Measurements from ENCODE around the gene TMTC4. TPM values are rescaled to one million over a fixed set of nuclear protein-coding genes. Genes with fewer than 3 reads are reported as not detected.
A peak's percentile ranks its signal among the peaks of the same experiment; 100 is the strongest.

The TMTC4 gene
- total RNA-seq, 1 experiment from 2014 or later = 38.4 TPM

GRCh38 chr13:100658363-100658762, 16.2 kb downstream of the TMTC4 start:
- DNase-seq (ENCODE audit: low read depth in 1 of 2, low spot score in 2 of 2) = no peak
- H3K4me1 ChIP-seq (replicated peaks) = no peaks in the 10 kb centered on the region
- H3K36me3 ChIP-seq = peaks cover 40% of the 10 kb centered on the region
- no peaks in the 10 kb centered on the region for H3K9me3 ChIP-seq (replicated peaks)
- no peak overlapping the region for H3K4me3 ChIP-seq
- H3K27ac ChIP-seq = no peak overlapping the region
- H3K27me3 ChIP-seq (replicated peaks) = no peaks in the 10 kb centered on the region

- no peak overlapping the region for H3K27ac ChIP-seq
- DNase-seq (ENCODE audit: low read depth in 1 of 2, low spot score in 2 of 2) = no peak
- H3K4me1 ChIP-seq (replicated peaks) = no peaks in the 10 kb centered on the region
- H3K36me3 ChIP-seq = peaks cover 42% of the 10 kb centered on the region
- H3K27me3 ChIP-seq (replicated peaks) = no peaks in the 10 kb centered on the region
- H3K9me3 ChIP-seq (replicated peaks) = no peaks in the 10 kb centered on the region
- H3K4me3 ChIP-seq = no peak overlapping the region
Observed at GRCh38 chr13:100657881-100658315, 16.7 kb downstream of the TMTC4 start.

- Histone ChIP-seq H3K4me3 (no peak overlapping the region), H3K9me3 (replicated peaks) (no peaks in the 10 kb centered on the region), H3K4me1 (replicated peaks) (no peaks in the 10 kb centered on the region), H3K27me3 (replicated peaks) (no peaks in the 10 kb centered on the region), H3K27ac (no peak overlapping the region), H3K36me3 (peaks cover 29% of the 10 kb centered on the region)
- DNase-seq (ENCODE audit: low read depth in 1 of 2, low spot score in 2 of 2) = no peak
Observed at GRCh38 chr13:100652510-100652909, 22.1 kb downstream of the TMTC4 start.

GRCh38 chr13:100650326-100650725, 24.3 kb downstream of the TMTC4 start:
- DNase-seq (ENCODE audit: low read depth in 1 of 2, low spot score in 2 of 2) = no peak
- Histone ChIP-seq H3K36me3 (peaks cover 12% of the 10 kb centered on the region), H3K4me3 (no peak overlapping the region), H3K4me1 (replicated peaks) (no peaks in the 10 kb centered on the region), H3K27me3 (replicated peaks) (no peaks in the 10 kb centered on the region), H3K27ac (no peak overlapping the region), H3K9me3 (replicated peaks) (no peaks in the 10 kb centered on the region)

- Histone ChIP-seq H3K36me3 (peaks cover 2% of the 10 kb centered on the region), H3K27ac (no peak overlapping the region), H3K9me3 (replicated peaks) (no peaks in the 10 kb centered on the region), H3K27me3 (replicated peaks) (no peaks in the 10 kb centered on the region), H3K4me1 (replicated peaks) (no peaks in the 10 kb centered on the region), H3K4me3 (no peak overlapping the region)
- no peak for DNase-seq (ENCODE audit: low read depth in 1 of 2, low spot score in 2 of 2)
Observed at GRCh38 chr13:100648354-100648753, 26.2 kb downstream of the TMTC4 start.

- H3K36me3 ChIP-seq = 0 out of 2 replicates have a peak, but pooled peaks cover 2% of the 10 kb centered on the region
- no peak for DNase-seq (ENCODE audit: low read depth in 1 of 2, low spot score in 2 of 2)
Observed at GRCh38 chr13:100646871-100647270, 27.7 kb downstream of the TMTC4 start.

GRCh38 chr13:100646030-100646673, 28.4 kb downstream of the TMTC4 start:
- DNase-seq (ENCODE audit: low read depth in 1 of 2, low spot score in 2 of 2) = peak in 1 of 2 experiments; percentile 21
- Histone ChIP-seq H3K4me1 (replicated peaks) (no peaks in the 10 kb centered on the region), H3K4me3 (no peak overlapping the region), H3K36me3 (0 out of 2 replicates have a peak, but pooled peaks cover 4% of the 10 kb centered on the region), H3K9me3 (replicated peaks) (no peaks in the 10 kb centered on the region), H3K27ac (no peak overlapping the region), H3K27me3 (replicated peaks) (no peaks in the 10 kb centered on the region)

More at GRCh38 chr13:100646871-100647270, 27.7 kb downstream of the TMTC4 start:
- no peak overlapping the region for H3K4me3 ChIP-seq
- H3K27me3 ChIP-seq (replicated peaks) = no peaks in the 10 kb centered on the region
- H3K4me1 ChIP-seq (replicated peaks) = no peaks in the 10 kb centered on the region
- H3K9me3 ChIP-seq (replicated peaks) = no peaks in the 10 kb centered on the region
- H3K27ac ChIP-seq = no peak overlapping the region

- no peaks in the 10 kb centered on the region for H3K27me3 ChIP-seq (replicated peaks)
- H3K4me3 ChIP-seq = no peak overlapping the region
- H3K9me3 ChIP-seq (replicated peaks) = no peaks in the 10 kb centered on the region
- 0 out of 2 replicates have a peak, but pooled peaks cover 4% of the 10 kb centered on the region for H3K36me3 ChIP-seq
- no peak overlapping the region for H3K27ac ChIP-seq
- DNase-seq (ENCODE audit: low read depth in 1 of 2, low spot score in 2 of 2) = no peak
- H3K4me1 ChIP-seq (replicated peaks) = no peaks in the 10 kb centered on the region
Observed at GRCh38 chr13:100645382-100645781, 29.2 kb downstream of the TMTC4 start.

GRCh38 chr13:100644371-100644770, 30.2 kb downstream of the TMTC4 start:
- no peak overlapping the region for H3K27ac ChIP-seq
- no peak overlapping the region for H3K4me3 ChIP-seq
- H3K4me1 ChIP-seq (replicated peaks) = no peaks in the 10 kb centered on the region
- no peak for DNase-seq (ENCODE audit: low read depth in 1 of 2, low spot score in 2 of 2)
- H3K27me3 ChIP-seq (replicated peaks) = no peaks in the 10 kb centered on the region
- no peaks in the 10 kb centered on the region for H3K9me3 ChIP-seq (replicated peaks)
- 0 out of 2 replicates have a peak, but pooled peaks cover 4% of the 10 kb centered on the region for H3K36me3 ChIP-seq

- H3K4me1 ChIP-seq (replicated peaks) = peaks cover 18% of the 10 kb centered on the region
- no peak overlapping the region for H3K4me3 ChIP-seq
- H3K9me3 ChIP-seq (replicated peaks) = no peaks in the 10 kb centered on the region
- DNase-seq (ENCODE audit: low read depth in 1 of 2, low spot score in 2 of 2) = no peak
- no peaks in the 10 kb centered on the region for H3K27me3 ChIP-seq (replicated peaks)
- no peak overlapping the region for H3K27ac ChIP-seq
- H3K36me3 ChIP-seq = peaks cover 34% of the 10 kb centered on the region
Observed at GRCh38 chr13:100637796-100638195, 36.8 kb downstream of the TMTC4 start.

- Histone ChIP-seq H3K9me3 (replicated peaks) (no peaks in the 10 kb centered on the region), H3K36me3 (peaks cover 37% of the 10 kb centered on the region), H3K27ac (no peak overlapping the region), H3K4me3 (no peak overlapping the region), H3K4me1 (replicated peaks) (peaks cover 22% of the 10 kb centered on the region), H3K27me3 (replicated peaks) (no peaks in the 10 kb centered on the region)
- no peak for DNase-seq (ENCODE audit: low read depth in 1 of 2, low spot score in 2 of 2)
Observed at GRCh38 chr13:100637380-100637779, 37.2 kb downstream of the TMTC4 start.

- no peaks in the 10 kb centered on the region for H3K9me3 ChIP-seq (replicated peaks)
- H3K4me3 ChIP-seq = no peak overlapping the region
- H3K4me1 ChIP-seq (replicated peaks) = peaks cover 29% of the 10 kb centered on the region
- peaks cover 33% of the 10 kb centered on the region for H3K36me3 ChIP-seq
- H3K27me3 ChIP-seq (replicated peaks) = no peaks in the 10 kb centered on the region
- no peak for DNase-seq (ENCODE audit: low read depth in 1 of 2, low spot score in 2 of 2)
- H3K27ac ChIP-seq = no peak overlapping the region
Observed at GRCh38 chr13:100636441-100636840, 38.2 kb downstream of the TMTC4 start.

- Histone ChIP-seq H3K9me3 (replicated peaks) (no peaks in the 10 kb centered on the region), H3K27ac (no peak overlapping the region), H3K4me1 (replicated peaks) (peaks cover 33% of the 10 kb centered on the region), H3K4me3 (no peak overlapping the region), H3K27me3 (replicated peaks) (no peaks in the 10 kb centered on the region), H3K36me3 (peaks cover 33% of the 10 kb centered on the region)
- no peak for DNase-seq (ENCODE audit: low read depth in 1 of 2, low spot score in 2 of 2)
Observed at GRCh38 chr13:100636004-100636403, 38.6 kb downstream of the TMTC4 start.

- Histone ChIP-seq H3K36me3 (peaks cover 38% of the 10 kb centered on the region), H3K9me3 (replicated peaks) (no peaks in the 10 kb centered on the region), H3K27ac (no peak overlapping the region), H3K4me3 (no peak overlapping the region), H3K4me1 (replicated peaks) (peaks cover 44% of the 10 kb centered on the region), H3K27me3 (replicated peaks) (no peaks in the 10 kb centered on the region)
- DNase-seq (ENCODE audit: low read depth in 1 of 2, low spot score in 2 of 2) = no peak
Observed at GRCh38 chr13:100634696-100635095, 39.9 kb downstream of the TMTC4 start.

GRCh38 chr13:100633461-100633860, 41.1 kb downstream of the TMTC4 start:
- Histone ChIP-seq H3K27ac (peak overlapping the region; percentile 70), H3K4me1 (replicated peaks) (peaks cover 44% of the 10 kb centered on the region), H3K36me3 (peaks cover 50% of the 10 kb centered on the region), H3K9me3 (replicated peaks) (no peaks in the 10 kb centered on the region), H3K27me3 (replicated peaks) (no peaks in the 10 kb centered on the region), H3K4me3 (no peak overlapping the region)
- DNase-seq (ENCODE audit: low read depth in 1 of 2, low spot score in 2 of 2) = peak; percentile 84 to 87
